Renal cortex interstitium (tissue), 11 donors: ENCODE results near the gene CLIC3. TPM values are rescaled to one million over a fixed set of nuclear protein-coding genes. Genes with fewer than 3 reads are reported as not detected.

Source experiments
- DNase-seq, 11 donors: peaks; one replicate each; pipeline ENCODE4 v3.0.0-alpha.2; 2013; ENCODE audit warnings: low read depth in 9 of 11, low spot score in 4 of 11; ENCODE audit errors: extremely low read depth in 1 of 11
- polyA plus RNA-seq, 3 donors: library from polyadenylated mRNA; unstranded; fragments of 120-200 nt; gene quantifications; one replicate each; pipeline ENCODE4 v1.2.1, GENCODE V29; 2013; ENCODE audit not compliant: insufficient read length in 3 of 3

The CLIC3 gene
- polyA plus RNA-seq, 3 donors: 0.37 to 0.75 (median 0.39) TPM

- no peak for DNase-seq
These were observed 6.0 kb downstream of the CLIC3 start for GRCh38 chr9:136990242-136990911.

GRCh38 chr9:136988872-136989271 lies 7.5 kb downstream of the CLIC3 start:
- no peak for DNase-seq

DNA sequence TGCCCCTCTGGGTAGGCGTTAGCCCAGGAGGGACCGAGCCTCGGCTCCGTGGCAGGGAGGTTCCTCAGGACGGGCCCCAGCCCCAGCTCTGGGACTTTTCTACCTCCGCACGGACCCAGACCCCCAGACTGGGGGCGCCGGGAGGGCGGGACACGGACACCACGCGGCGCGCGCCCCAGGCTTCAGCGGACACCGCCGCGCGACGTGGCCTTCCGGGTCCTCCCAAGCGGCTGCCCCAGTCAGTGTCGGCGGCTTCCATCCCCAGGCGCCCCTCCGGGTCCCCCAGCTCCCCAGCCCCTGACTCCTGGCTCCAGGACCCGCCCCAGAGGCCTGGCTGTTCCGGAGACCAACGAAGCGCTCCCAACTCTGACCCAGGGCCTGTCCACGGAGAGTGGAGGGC lies 10.5 kb downstream of the CLIC3 start:
- DNase-seq: no peak

DNA sequence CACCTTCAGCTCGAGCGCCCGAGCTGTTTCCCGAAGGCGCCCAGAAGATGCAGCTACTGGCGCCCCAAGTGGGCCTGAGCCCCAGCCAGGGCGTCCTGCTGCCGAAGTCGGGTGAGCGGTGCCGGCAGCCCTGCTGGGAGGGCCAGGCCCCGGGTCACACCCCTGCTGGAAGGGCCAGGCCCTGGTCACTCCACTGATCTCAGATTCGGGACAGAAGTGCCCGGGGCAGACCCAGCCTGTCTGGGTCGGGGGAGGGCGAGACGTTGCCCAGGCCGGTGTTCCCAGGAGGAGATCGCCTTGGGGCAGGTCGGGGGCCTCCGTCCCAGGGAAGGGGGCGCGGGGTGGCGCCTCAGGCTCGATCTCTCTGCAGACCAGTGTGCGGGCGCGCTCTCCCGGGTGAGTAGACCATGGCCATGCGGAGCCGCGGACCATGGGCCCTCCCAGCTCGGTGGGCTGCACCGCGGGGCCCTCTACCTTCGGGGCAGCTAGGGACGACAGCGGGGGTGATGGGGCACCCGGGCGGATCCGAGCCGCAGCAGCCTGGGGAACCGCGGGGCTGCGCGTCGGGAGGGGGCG lies 11.3 kb downstream of the CLIC3 start:
- no peak for DNase-seq

DNA sequence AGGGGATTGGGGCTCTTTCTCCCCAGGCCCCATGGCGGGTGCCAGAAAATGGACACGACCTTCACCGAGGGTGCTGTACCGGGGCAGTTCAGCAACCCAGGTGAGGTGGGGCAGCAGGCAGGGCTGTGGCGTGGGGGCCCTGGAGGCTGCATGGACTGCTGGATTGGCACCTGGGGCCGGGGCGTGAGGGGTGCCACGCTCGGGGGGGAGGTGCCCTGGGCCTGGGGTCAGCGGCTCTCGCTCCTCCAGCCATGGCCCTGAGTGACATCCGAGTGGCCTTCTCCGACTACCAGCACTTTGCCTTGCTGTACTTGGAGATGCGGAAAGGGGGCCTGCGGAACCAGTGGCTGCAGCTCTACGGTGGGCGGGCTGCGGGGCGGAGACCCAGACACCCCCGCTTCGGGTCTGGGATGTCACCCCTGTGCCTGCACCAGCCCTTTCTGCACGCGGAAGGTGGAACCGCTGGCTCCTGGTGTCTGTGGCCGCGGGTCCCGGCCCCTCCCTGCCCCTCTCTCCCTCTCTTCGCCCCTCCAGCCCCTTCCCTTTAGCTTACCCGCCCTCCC lies 11.8 kb downstream of the CLIC3 start:
- no peak for DNase-seq

DNA sequence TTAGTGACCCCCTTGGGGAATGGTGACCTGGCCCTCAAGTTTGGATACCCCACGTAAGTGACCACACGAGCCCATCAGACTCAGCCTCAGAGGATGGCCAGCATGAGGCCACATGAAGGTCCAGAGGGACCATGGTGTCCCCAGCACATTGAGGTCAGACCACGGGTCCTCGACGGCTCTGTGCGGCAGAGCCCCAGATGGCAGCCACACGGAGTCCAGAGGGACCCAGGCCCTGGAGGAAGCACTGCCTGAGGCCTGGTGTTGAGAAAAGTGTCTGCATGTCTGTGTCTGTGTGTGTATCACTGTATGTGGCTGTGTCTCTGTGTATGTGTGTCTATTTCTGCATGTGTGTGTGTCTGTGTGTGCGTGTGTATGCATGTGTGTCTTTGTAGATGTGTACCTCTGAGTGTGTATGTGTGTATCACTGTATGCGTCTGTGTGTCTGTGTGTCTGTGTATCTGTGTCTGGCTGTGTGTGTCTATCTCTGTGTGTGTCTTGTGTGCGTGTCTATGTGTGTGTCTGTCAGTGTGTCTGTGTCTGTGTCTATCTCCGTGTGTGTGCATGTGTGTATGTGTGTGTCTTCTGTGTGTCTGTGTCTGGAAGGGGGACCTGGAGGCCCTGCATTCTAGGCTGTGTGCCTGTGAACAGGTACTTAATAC lies 12.6 kb downstream of the CLIC3 start:
- DNase-seq: no peak

- DNase-seq: no peak
These were observed 13.2 kb downstream of the CLIC3 start for GRCh38 chr9:136983167-136983566.

DNA sequence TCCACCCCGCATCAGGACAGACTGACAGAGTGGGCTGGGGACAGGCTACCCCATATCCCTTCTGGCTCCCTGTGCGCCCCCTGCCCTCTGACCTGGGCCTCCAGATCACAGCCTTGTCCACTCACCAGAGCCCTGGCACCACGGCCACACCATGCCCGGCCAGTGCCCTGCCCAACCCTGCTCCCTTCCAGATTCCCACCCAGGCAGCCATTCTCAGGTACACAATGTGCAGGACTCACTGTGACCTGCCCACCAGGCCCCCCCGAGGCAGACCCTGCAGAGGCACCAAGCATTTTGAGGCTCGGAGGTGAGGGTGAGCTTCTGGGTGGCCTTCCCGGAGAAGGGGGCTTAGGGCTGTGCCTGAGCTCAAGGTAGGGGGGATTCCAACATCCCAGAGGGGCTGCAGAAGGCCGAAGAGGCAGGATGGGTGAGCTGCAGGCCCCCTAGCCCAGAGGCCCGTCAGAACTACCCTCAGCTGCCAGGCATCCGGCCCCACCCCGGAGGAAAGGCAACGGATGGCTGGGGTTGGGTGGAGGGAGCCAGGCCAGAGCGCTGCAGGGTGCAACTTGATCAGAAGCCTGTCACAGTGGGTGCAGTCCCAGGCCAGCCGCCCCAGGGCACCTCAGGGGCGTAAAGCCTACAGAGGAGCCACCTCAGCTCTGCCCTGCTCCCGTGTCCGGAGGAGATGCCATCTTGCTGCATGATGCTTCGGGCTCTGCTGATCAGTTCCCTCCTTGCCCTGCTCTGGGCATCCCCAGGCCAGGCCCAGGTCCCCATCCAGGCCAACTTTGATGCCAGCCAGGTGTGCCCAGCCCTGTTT lies 13.9 kb downstream of the CLIC3 start, which contains the start of gene LCNL1:
TSS of gene LCNL1 (plus strand) at position 762 of the 820 bp plus-strand sequence. CDS start 594 bp downstream, outside the sequence.
- no peak for DNase-seq

- no peak for DNase-seq
These were observed 14.7 kb downstream of the CLIC3 start for GRCh38 chr9:136981588-136982231.

GRCh38 chr9:136980669-136981478 lies 15.5 kb downstream of the CLIC3 start:
- DNase-seq: no peak

DNA sequence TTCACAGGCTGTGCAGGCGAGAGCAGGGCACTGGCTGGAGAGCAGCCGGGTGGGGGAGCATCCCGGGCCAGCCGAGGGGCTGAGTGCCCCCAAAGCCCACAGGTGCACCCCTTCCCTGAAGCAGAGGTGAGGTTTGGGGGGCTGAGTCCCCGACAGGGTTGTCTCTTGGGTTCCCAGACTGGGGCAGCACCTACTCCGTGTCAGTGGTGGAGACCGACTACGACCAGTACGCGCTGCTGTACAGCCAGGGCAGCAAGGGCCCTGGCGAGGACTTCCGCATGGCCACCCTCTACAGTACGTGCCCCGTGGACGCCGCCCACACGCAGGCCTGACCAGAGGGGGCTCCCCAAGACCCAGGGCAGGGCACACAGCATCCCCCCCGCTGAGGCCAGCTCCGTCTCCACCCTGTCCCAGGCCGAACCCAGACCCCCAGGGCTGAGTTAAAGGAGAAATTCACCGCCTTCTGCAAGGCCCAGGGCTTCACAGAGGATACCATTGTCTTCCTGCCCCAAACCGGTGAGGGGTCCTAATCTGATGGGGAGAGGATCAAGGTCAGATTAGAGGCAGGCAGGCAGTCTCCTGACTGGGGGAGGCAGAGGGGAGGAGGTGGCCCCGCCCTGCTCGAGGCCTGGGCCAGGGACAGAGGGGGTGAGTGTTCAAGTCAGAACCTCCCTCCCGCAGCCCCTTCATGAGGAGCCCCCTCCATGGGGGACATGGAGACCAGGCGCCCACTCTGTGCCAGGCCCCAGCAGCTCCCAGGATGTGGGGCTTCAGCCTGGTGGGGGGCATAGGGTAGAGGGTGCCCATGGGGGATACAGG lies 16.4 kb downstream of the CLIC3 start:
- no peak for DNase-seq

DNA sequence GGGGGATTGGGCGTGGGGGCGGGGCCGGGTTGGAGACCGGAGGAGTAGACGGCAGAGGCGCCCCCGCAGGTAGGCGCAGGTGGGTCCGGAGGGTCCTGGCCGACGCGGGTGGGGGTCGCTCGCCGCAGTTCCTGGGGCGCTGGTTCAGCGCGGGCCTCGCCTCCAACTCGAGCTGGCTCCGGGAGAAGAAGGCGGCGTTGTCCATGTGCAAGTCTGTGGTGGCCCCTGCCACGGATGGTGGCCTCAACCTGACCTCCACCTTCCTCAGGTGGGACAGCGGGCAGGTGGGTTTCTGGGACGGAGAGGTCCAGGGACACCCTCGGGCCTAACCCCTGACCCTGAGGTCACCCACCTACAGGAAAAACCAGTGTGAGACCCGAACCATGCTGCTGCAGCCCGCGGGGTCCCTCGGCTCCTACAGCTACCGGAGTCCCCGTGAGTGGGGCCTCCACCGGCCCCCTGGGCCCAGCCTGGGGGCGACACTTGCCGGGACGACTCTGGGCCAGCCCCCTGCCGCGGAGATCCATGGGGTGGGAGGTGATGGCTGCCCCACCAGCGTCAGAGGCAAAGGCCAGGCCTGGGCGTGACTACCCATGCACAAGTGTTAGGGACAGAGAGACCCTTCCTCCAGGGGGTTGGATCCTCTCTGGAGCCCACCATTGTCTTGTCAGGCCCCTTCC lies 17.4 kb downstream of the CLIC3 start:
- DNase-seq: no peak

DNA sequence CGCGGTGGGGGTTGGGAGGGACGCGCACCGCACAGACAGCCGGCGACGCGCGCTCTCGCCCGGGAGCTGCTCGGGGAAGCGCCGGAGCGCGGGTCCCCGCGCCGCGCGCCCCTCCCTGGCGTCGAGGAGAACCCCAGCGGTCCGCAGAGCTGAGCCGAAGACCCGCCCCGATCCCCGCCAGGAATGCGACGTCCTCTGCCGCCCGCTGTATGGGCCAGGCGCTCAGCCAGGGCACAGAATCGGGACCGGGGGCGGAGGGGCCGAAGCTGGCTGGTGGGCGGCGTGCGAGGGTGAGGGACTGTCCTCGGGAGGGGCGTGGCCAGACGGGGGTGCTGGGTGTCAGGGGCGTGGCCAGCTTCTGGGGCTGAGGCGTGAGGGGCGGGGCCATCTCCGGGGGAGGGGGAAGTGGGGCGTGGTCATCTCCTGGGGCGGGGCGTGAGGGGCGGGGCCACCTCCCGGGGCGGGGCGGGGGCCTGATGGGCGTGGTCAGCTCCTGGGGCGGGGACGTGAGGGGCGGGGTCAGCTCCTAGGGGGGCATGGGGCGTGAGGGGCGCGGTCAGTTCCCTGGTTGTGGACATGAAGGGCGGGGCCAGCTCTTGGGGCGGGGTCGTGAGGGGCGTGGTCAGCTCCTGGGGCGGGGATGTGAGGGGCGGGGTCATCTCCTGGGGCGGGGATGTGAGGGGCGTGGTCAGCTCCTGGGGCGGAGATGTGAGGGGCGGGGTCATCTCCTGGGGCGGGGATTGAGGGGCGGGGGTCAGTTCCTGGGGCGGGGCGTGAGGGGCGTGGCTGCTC lies 18.1 kb downstream of the CLIC3 start:
- peak in 3 of 11 donors; percentile 44 to 54 (median 49) for DNase-seq

- no peak for DNase-seq
These were observed 18.7 kb downstream of the CLIC3 start for GRCh38 chr9:136977649-136978072.

GRCh38 chr9:136977223-136977622 lies 19.1 kb downstream of the CLIC3 start, which contains the start of gene PTGDS:
Gene PTGDS (plus strand): TSS chr9:136977504. CDS start chr9:136977579, 75 bp downstream.
- no peak for DNase-seq

GRCh38 chr9:136975644-136976043 lies 20.7 kb downstream of the CLIC3 start:
- DNase-seq: no peak
